Stimulated activated CD8-positive, alpha-beta memory T cell treated with anti-CD3 and anti-CD28 coated beads, Interleukin-7, amount 100 ng/mL, for 1 hour (primary cell): Measurements from ENCODE around the gene CUL3.

Source experiments
- DNase-seq, 2 donors: peaks; one replicate each; pipeline ENCODE4 v3.0.0-alpha.2; 2020; ENCODE audit warnings: low read depth in 2 of 2

Gene CUL3

DNA sequence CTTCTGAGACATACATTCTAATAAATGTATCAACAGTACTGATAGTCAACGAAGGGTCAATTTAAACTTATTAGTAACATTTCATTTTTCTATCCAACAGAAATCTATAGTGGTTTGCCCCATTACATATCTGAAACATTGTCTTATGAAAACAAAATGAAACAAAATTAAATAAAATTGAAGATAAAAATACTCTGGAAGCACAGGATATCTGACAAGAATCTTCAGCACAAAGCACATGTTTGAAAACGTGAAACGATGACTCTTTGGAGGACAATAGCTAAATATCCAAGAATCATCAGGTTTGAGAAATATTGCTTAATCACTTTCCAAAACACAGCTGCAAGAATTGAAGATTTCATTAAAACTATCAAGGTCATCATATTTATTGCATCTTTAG, 112.3 kb downstream of the CUL3 start:
- DNase-seq: no peak

DNA sequence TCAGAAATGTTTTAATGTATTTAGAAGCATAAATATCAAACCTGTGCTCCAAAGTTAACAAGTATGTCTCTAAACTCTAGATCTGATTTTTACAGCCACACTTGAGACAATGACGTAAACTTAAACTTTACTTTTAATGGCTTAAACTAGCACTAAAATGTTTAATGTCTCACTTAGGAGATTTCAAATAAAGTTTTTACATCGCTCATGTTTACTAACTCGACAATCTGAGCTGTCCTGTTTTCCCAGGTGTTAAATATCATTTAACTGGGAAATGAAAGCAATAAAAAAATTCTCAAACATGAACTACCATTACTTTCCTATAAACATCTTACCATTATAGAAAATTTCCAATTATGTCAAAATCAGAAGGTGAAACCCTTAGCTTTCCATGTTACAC, 113.0 kb downstream of the CUL3 start:
- no peak for DNase-seq

DNA sequence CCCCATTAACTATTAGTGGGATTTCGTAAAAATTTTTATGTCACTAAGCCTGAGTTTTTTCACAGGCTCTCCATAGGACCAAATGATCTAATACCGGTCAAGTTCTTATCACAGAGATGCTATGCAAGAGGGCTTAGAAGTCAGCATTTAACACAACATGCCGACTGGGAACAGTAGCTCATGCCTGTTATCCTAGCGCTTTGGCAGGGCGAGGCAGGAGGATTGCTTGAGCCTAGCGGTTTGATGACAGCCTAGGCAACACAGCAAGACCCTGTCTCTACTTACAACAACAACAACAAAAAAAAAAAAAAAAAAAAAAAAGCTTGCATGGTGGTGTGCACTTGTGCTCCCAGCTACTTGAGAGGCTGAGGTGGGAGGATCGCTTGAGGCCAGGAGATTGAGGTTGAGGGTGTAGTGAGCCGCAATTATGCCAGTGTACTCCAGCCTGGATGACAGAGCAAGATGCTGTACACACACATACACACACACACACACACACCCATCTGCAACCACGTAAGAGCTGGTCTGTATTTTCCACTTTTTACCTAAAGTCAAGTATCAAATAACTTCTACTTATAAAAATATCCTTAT, 115.7 kb downstream of the CUL3 start:
- no peak for DNase-seq

DNA sequence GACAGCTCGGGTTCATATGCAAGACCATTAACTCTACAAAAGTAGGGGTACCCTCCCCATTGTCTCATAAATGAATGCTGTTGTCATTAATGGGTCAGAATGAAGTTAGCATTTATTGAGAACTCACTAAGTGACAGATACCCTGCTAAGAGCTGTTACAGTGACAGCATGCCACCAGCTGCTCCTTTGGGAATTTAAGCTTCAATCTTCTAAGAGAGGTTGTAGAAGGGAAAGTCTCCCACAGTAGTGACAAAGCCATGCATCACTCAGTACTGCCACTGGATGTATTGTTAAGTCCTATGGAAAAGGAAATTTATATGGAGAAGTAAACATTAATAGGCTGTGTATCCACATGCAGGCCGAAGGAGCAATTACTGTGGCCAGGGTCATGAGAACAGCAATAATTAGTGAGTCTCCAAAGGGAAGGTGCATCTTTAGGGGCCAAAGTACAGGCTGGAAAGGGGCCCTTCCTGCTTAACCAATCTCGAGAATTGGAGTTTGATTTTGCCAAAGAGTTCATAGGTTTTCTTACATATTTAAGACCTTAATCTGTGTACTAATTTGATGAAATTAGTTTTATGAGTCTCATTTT, 118.8 kb downstream of the CUL3 start:
- no peak for DNase-seq

DNA sequence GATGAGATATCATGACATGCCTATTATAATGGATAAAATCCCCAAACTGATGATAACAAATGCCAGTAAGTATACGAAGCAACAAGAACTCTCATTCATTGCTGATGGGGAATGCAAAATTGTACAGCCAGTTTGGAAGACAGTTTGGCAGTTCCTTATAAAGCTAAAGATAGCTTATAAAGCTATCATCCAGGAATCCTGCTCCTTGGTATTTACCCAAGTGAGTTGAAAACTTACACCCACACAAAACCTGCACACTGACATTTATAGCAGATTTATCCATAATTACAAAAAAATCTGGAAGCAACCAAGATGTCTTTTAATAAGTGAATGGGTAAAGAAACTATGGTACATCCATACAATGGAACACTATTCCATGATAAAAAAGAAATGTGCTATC, 123.8 kb downstream of the CUL3 start:
- no peak for DNase-seq

DNA sequence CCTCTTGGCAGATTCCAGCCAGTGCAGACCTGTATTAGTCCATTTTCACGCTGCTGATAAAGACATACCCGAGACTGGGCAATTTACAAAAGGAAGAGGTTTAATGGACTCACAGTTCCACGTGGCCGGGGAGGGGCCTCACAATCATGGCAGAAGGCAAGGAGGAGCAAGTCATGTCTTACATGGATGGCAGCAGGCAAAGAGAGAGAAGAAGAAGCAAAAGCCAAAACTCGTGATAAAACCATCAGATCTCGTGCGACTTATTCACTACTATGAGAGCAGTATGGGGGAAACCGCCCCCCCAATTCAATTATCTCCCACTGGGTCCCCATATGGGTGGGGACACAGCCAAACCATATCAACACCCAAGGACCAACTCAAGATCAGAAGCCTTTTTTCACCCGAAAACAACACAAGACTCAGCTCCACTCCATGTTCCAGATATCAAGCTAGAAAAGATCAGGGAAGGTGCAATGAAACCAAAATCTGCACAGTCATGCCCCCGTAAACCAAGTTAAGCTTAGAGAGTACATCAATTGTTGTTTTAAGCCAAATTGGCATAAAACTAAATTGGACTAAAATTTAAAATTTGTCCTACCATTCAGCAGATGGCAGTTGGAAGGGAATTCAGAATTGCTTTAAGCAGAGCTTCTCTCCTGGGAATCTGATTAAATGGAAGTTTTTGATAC, 127.6 kb downstream of the CUL3 start:
- DNase-seq: no peak

DNA sequence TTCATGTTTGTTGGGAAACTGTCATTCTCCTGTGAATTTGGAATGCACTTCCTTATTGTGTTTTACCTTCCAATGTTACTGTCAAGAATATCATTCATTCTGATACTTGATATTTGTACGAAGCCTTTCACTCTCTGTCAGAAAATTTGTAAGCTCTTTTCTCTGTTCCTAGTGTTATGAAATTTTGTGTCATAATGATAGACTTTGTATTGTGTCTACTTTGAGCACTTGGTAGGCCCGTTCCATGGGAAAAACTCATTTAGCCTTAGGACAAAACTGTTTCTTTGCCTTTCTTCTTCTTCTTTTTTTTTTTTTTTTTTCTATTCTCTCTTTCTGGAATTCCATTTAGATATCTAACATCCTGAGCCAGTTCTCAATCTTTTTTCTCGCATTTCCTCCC, 131.3 kb downstream of the CUL3 start:
- DNase-seq: no peak

DNA sequence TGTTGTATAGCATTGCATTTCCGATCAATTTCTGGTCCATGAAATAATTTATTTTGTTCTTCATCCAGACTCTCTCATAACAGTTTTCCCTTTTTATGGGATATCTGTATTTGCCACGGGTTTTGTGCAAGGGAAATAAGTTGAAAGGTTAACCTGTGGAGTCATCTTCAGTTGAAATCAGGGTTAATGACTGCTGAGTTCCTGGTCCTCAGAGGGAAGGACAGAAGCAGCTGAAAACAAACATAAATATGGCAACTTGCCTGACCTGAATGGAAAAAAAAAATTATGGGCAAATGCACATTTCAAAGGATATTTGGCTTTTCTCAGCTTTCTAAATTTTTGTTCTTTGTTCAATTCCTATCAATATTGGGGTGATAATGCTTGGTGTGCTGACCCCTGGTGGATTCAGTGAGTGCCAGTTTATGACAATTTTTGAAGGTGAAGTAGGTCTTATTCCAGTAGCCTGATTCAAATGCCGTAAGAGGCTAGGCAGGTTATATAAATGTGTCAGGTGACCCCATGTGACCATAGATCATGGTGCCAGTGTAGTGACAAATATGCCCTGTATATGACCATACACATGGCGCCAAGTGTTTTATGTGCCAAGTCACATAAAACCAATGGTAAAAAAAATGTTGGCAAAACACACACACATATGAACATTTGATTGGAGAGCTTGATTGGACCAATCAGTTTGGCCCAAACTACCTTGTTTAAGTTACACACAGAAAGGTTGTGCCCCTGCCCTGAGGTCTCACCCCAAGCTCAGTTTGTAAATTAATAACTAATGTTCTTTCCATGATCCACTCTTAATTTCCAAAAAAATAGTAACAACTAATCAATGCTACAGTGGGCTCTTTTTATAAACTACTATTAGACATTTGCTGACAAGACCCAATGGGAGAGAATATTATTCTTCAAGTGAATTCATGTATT, 135.7 kb downstream of the CUL3 start:
- DNase-seq: no peak

DNA sequence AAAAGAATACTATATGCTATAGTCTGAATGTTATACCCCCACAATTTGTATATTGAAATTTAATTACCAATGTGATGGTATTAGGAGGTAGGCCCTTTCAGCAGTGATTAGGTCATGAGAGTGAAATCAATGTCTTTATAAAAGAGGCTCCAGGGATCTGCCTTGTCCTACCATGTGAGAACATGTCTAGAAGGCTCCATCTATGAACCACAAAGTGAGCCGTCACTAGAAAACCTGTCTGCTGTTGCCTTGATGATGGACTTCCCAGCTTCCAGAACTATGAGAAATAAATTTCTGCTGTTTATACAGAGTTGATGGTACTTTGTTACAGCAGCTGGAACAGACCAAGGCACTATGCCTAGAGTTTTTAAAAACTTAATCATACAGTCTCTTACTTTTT, 136.9 kb downstream of the CUL3 start:
- DNase-seq: no peak

DNA sequence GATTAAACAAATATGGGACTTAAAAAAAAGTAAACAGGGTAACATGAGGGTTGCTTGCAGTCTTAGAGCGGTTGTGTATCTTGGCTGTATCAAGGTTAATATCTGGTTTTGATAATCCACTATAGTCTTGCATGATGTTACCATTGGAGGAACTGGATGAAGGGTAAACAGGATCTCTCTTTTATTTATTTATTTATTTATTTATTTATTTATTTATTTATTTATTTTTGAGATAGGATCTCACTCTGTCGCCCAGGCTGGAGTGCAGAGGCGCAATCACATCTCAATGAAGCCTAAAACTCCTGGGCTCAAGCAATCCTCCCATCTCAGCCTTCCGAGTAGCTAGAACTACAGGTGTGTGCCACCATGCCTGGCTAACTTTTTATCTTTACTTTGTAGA, 140.4 kb downstream of the CUL3 start:
- DNase-seq: no peak

DNA sequence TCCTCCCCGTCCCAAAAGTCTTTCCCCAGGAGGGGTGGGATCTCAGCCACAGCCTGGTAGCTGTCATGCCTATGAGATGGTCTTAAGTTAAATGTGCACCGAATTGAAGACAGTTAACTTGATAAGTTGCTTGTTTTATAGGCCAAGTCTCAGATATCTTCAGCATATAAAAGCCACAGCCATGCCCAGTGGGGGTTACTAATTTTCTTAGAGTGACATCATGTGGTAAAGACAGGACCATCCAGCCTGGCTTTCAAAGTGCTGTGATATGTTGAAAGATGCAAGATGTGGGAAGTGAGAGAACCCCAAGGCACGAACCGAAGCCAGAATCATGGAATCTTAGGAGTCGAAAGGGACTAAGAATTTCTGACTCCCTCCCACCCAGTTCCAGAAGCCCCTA, 141.1 kb downstream of the CUL3 start:
- no peak for DNase-seq

DNA sequence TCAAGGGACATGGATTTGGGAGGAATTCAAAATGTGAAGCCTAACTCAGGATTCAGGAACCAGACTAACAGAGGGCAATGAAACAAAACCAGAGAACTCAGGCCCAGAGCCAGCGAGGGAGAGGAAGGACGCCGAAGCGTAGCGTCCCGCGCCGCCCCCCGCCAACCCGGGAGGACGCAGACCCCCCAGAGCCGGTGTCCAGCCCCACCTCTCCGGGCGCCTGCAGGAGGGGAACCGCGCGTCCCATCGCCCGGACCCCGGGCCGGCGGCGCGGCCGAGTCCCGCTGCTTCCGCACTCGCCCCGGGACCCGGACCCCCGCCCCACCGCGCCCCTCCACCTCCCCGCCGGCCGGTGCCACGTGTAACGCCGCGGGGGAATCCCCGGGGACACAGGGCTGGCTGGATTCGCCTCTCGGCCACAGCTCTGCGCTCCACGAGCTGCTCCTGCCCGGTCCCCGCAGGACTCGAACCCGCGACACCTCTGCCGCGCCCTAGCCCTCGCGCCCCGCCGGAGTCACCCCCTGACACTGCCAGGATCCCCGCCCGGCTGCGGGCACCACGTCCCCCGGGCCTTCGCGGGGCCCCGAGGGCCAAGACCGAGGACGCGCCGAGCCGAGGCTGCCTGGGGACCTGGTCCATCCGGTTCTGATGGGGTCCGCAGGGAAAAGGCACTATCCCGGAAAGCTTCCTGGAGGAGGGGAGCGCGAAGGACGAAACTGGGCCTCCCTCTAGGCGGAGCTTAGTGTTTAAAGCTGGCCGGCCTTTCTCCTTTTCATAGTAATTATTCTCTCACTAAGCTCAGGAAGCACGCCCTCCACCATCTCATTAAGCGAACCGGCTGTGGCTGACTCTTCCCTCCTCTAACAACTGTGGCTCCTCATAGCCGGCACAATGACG, 142.8 kb downstream of the CUL3 start:
- no peak for DNase-seq

DNA sequence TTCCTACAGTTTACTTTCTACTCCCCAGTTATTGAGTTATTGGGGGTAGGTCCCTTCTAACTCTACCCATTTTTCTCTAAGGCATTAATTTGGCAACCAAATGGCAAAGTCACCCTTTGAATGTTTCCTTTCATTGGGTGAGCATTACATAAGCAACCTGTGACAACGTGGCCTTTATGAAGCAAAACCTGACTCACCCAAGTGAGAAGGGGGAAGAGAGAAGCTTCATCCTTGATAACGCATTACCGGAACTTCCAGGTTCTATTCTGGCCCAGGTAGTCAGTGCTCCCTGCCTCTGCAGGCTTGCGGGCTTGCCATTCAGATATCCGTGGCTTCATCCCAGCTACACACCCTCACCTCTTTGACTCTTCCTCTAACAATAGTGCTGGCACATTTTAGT, 144.2 kb downstream of the CUL3 start:
- DNase-seq: no peak

DNA sequence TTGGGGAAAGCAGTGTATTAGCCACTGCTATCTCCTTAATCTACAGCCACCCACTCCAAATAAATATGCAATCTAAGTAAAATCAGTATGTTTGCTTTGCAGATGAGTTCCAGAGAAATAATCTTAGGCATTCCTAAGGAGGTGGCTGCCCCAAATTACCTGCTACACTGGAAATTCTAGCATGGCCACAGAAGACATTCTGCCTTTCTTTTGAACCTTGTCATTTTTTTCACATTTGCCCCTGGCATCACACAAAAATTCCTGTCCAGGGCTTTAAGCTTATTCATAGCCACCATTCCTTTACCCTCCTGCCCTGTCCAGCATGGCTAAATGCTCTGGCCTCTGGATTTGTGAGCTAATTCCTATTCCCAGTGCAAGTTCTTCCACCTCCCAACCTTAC, 146.4 kb downstream of the CUL3 start:
- DNase-seq: no peak

DNA sequence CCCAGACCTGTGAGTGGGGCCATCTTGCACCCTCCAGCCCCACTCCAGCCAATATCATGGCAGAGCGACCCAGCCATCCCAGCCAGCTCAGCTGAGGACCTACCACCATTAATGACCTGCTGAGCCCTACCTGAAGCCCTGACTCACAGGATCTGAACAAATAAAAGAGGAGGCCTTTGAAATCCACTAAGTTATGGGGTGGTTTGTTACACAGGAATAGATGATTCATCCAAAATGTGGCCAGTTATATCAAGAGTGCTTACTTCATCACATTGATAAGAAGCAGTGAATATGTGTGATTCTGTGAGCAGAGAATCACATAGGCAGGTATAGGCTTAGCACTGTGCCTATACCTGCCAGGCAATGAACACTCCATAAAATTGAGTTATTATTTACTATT, 148.5 kb downstream of the CUL3 start:
- no peak for DNase-seq

DNA sequence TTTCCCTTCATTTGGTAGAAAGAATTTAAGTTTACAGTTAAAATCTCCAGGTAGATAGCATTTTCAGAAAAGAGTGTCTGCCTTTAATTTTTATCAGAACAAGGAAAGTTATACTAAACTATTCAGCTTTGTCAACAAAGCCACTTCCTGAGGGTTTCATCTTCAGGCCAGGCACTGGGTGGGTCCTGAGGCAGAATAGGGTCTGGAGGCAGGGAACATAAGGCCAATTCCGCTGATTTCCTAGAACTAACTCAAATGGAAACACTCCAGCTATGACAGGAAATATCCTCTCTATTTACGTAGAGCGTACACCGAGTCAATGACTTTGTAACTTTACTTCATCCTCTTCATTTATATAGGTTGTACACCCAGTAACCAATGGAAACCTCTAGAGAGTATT, 150.5 kb downstream of the CUL3 start:
- no peak for DNase-seq

DNA sequence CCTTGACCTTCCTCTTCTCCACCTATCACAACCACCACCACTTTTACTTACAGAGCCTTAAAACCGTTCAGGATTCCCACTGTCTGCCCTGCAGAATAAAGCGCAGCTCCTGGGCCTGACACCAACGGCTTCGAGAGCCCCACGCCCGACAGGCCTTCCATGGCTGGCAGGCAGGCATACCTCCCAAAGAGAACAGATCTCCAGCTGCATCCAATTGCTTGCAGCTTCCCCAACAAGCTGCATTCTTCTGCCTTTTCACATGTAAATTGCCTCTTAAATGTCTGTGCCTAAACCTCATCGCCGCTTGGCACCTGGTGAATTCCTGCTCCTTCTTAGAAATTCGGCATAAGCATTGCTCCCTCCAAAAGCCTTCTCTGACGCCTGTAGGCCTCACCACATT, 151.7 kb downstream of the CUL3 start:
- no peak for DNase-seq

DNA sequence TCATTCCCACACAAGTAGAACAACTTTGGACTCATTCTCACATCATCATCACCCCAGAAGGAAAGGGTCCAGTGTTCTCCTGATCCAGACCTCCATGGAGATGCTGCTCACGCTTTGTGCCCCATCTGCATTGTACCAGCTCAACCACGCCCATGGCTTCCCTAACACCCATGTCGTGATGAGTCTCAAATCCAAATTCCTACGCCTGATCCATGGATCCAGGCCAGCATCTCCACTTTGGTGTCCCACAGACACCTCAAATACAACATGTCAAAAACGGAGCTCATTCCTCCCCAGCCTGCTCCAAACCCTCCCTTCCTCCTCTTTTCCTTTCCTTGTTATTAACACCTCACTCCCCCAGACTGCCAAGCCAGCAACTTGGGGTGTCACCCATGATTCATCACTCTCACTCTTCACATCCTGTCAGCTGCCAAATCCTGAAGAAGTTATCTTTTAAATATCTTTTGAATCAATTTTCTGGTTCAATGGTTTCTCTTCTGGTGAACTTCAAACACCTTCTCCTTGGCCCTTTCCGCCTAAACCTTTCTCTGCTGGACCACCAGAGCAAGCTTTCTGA, 153.1 kb downstream of the CUL3 start:
- DNase-seq: no peak

DNA sequence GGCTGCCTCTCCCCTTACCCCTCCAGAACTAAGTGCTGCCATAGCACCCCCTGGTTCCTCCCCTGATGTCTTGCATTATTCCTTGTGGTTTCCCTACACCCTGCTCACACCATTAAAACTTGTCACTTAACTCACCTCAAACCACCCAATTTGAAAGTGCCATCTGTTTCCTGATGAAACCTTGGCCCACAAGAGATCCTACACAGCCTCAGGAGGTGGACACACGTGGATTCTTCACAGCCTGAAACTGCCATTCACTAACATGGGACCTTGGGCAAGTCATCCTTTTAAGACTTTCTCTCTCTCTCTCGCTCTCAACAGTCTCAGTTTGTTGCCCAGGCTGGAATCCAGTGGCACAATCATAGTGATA, 155.7 kb downstream of the CUL3 start:
- no peak for DNase-seq

DNA sequence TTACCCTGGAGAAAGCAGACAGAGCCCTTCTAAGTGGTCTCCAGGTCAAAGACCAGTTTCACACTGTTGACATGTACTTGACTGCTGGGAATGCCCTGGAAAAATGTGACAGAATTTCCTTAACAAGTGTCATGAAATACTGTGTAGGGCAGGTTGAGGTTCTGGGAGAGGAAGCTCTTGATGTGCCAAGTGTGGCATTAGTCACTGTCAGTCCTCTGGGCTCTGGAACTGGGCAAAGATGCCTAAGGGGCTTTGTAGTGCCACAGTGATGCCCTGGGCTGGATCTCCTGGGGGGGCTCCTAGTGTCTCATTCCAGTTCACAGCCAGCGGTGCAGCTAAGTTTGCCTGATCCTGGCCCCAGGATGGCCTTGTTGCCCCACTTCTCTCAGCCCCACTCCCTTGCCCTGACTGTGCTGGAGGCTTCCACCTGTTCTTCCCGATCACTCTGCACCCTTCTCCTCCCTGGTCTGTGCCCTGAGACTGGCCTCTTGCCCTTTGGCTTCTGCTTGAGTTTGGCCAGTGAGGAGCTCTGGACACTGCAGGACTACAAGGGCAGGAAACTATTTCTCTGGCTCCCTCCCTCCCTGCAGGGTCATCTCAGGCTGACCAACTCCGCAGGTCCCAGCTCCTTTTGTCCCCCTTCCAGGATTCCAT, 156.2 kb downstream of the CUL3 start:
- no peak for DNase-seq

DNA sequence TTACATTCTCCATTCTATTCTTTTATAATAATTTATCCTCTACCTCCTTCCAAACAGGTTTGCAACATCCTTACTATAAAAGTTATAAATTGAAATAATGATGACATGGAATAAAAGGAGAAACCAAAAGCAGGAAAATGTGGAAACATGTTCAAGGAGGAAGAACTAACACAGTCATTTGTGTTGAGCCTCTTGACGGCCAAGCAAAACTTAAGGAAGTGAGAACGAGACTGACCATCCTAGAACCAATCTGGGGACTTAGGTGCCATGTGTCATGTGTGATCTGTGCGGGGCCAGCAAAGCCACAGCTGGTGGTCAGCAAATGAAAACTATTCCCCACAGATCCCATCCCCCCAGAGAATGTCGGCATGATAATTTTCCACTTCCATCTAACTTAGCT, 157.7 kb downstream of the CUL3 start:
- DNase-seq: no peak
